ENCODE measurements around the gene INTS3.

GRCh38 chr1:153735090-153735420 is 7.2 kb downstream of the INTS3 start:
- TF ChIP-seq CTCF (IDR thresholded peaks at IDR 0.05): no peak
- no peak for TF ChIP-seq POLR2A (IDR thresholded peaks at IDR 0.05)
